ENCODE data around the gene DYRK3. TPM values are rescaled to one million over a fixed set of nuclear protein-coding genes. Genes with fewer than 3 reads are reported as not detected.
"Not testable (repeated sequence)": the region's sequence is repeated elsewhere in the genome, so short reads cannot be mapped to it uniquely, and the experiment has no call there.

The DYRK3 gene
- total RNA-seq, 1 experiment from 2014 or later: 20.2 TPM

DNA sequence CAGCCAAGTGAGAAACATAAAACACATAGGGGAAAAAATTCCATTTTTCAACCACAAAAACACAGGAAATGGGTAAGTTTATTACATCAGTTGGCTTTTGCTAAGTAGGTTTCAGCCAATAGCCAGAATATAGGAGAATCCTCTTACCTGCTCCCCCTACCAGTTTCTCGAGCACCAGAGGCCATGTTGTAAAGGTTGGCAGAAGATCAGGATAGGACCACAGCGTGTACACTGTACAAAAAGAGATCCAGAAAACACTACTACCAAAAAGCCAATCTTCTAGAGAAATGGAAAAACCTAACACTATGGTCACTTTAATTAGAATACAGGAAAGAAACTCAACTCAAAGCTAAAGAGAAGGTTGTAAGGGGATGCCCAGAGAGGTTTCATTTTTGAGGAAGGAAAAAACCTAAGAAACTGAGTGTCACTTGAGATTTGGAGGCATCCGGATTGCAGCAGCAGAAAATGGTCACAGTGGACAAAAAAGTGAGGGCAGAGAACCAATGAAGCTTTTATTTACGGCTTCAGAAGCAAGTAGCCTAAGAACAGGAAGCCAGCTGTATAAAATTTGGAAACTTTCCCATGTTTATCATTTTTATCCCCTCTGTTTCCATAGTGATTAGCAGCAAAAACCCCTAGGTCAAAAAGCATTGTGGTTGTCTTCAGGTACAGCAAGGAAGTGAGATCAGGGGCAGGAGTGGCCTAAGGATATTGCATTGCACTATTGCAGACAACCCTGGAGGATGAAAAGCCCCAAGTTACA, 25.9 kb upstream of the DYRK3 start:
- Histone ChIP-seq H3K36me3 (peaks cover 50% of the 10 kb centered on the region), H3K27me3 (no peaks in the 10 kb centered on the region), H3K4me3 (no peak overlapping the region), H3K9me3 (no peaks in the 10 kb centered on the region)
- no peak for DNase-seq

GRCh38 chr1:206612129-206612876, 23.0 kb upstream of the DYRK3 start, which contains the start of gene EIF2D:
TSS of gene EIF2D (minus strand) at chr1:206612465. CDS start at chr1:206612342, 123 bp downstream.
- H3K4me3 ChIP-seq: peak within 1 kb of the TSS; percentile 89
- no peaks in the 10 kb centered on the region for H3K9me3 ChIP-seq
- no peaks in the 10 kb centered on the region for H3K27me3 ChIP-seq
- DNase-seq: peak; percentile 92
- H3K36me3 ChIP-seq: peaks cover 26% of the 10 kb centered on the region

DNA sequence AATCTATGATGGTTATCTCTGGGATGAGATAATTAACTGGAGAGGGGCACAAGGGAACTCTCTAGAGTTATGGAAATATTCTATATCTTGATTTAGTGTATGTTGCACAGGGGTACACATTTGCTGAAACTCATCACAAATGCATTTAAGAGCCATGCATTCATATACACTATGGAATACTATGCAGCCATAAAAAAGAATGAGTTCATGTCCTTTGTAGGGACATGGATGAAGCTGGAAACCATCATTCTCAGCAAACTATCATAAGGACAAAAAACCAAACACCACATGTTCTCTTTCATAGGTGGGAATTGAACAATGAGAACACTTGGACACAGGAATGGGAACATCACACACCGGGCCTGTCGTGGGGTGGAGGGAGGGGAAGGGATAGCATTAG, 8.9 kb upstream of the DYRK3 start:
- not testable (repeated sequence) for H3K9me3 ChIP-seq

GRCh38 chr1:206628916-206629315, 6.4 kb upstream of the DYRK3 start:
- Histone ChIP-seq H3K36me3 (no peaks in the 10 kb centered on the region), H3K4me3 (no peak overlapping the region), H3K9me3 (no peaks in the 10 kb centered on the region), H3K27me3 (no peaks in the 10 kb centered on the region; the same call in 1 of the 2 replicates)
- DNase-seq: no peak

More for the DNA sequence above, 8.9 kb upstream of the DYRK3 start:
- H3K4me3 ChIP-seq, DNase-seq, H3K36me3 ChIP-seq, H3K27me3 ChIP-seq: not testable (repeated sequence)

- H3K36me3 ChIP-seq: no peaks in the 10 kb centered on the region; the same call in 1 of the 2 replicates
- H3K9me3 ChIP-seq: no peaks in the 10 kb centered on the region
- DNase-seq: peak; percentile 73
- H3K27me3 ChIP-seq: no peaks in the 10 kb centered on the region
- H3K4me3 ChIP-seq: no peak overlapping the region
Observed at GRCh38 chr1:206631085-206631509, 4.2 kb upstream of the DYRK3 start.

- Histone ChIP-seq H3K27me3 (no peaks in the 10 kb centered on the region), H3K4me3 (no peak overlapping the region; the same call in 1 of the 2 replicates), H3K36me3 (peaks cover 3% of the 10 kb centered on the region; the same call in 1 of the 2 replicates), H3K9me3 (no peaks in the 10 kb centered on the region)
- DNase-seq: peak; percentile 65
Observed at GRCh38 chr1:206633708-206634121, 1.6 kb upstream of the DYRK3 start.

DNA sequence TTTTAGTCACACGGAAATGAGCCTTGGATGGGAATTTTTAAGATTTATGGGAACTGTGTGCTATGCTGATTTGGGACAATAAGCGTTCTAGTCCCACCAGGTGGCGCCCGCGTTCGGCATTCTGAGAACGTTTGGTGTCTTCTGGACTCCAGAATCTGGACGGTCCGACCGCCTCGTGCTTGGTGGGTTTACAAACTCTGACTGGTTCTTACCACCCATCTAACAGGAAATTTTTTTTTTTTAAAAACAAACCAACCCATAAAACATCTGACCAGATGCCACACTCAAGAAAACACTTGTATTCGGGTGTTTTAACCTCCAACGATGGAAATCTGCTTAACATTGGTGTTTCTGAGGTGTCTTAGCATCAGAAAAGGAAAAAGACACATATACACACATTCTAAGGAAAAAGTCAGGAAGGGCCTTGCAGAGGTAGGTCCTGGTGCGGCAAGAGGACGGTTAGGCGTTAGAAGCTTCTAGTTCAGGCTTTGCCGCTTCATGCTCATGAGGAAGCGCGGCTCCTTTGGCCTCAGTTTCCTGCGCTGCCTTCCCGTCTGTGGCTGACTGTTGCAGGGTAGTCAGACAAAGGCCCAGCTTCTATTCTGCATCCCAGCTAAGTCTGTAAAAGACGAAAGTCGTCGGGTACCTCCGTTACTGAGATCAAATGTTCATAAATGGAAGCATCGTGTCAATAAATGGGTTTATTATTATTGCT, 814 bp upstream of the DYRK3 start:
- Histone ChIP-seq H3K4me3 (peak overlapping the region; percentile 87), H3K9me3 (no peaks in the 10 kb centered on the region), H3K36me3 (peaks cover 3% of the 10 kb centered on the region; the same call in 1 of the 2 replicates), H3K27me3 (no peaks in the 10 kb centered on the region)
- peak; percentile 90 for DNase-seq

- DNase-seq: no peak
Observed at GRCh38 chr1:206635978-206636345, 626 bp downstream of the DYRK3 start.

GRCh38 chr1:206636671-206637070, 1.3 kb downstream of the DYRK3 start:
- H3K4me3 ChIP-seq: peak overlapping the region; percentile 87
- no peaks in the 10 kb centered on the region for H3K27me3 ChIP-seq
- H3K9me3 ChIP-seq: no peaks in the 10 kb centered on the region
- DNase-seq: no peak
- H3K36me3 ChIP-seq: peaks cover 12% of the 10 kb centered on the region

More at GRCh38 chr1:206635978-206636345, 626 bp downstream of the DYRK3 start:
- H3K9me3 ChIP-seq: no peaks in the 10 kb centered on the region
- H3K36me3 ChIP-seq: peaks cover 7% of the 10 kb centered on the region
- H3K4me3 ChIP-seq: peak overlapping the region; percentile 87
- H3K27me3 ChIP-seq: no peaks in the 10 kb centered on the region

DNA sequence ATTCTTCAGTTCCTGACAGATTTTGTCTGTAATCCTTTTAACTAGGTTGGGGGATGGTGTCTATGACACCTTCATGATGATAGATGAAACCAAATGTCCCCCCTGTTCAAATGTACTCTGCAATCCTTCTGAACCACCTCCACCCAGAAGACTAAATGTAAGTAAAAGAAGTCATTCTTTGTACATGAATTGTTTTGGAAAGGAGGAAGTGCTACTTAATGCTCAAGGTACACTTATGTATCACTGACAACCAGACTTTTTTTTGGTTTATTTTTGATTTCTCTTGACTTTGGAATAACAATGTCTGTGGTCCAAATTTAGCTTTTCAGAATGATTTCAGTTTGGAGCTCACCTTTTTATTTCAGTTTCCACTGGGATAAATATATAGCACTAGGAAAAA, 2.3 kb downstream of the DYRK3 start:
- H3K4me3 ChIP-seq: no peak overlapping the region

GRCh38 chr1:206642074-206642473, 6.7 kb downstream of the DYRK3 start:
- H3K9me3 ChIP-seq, H3K4me3 ChIP-seq, H3K27me3 ChIP-seq, DNase-seq: not testable (repeated sequence)
- peaks cover 24% of the 10 kb centered on the region for H3K36me3 ChIP-seq

More for the DNA sequence above, 2.3 kb downstream of the DYRK3 start:
- Histone ChIP-seq H3K27me3 (no peaks in the 10 kb centered on the region), H3K36me3 (peaks cover 16% of the 10 kb centered on the region), H3K9me3 (no peaks in the 10 kb centered on the region)
- DNase-seq: no peak

DNA sequence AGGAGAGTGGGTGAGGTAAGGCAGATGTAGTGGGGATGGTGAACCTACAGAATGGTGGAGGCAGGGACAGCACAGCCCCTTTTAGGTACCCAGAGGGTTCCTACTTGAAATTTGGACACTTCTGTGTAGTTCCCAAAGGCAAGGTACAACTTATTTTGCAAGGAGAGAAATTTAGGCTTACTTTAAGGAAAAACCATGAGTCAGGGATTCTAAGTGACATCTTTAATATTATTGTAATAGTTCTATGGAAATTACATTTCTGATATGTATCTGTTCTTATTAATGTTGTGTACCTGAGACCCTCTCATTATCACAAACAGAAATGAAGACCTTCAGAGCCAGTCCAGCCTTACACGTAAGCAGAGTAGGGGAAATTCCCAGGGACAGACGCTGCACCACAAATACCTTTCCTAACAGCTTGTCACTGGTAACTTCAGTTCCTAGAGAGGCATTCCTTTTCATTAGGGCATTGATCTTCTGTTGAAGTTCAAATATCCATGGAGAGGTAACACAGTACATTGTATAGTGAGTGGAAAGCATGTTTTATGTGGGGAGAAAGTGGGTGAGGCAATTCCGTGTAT, 7.9 kb downstream of the DYRK3 start:
- Histone ChIP-seq H3K36me3 (peaks cover 35% of the 10 kb centered on the region), H3K27me3 (no peaks in the 10 kb centered on the region), H3K4me3 (no peak overlapping the region), H3K9me3 (no peaks in the 10 kb centered on the region)
- no peak for DNase-seq

DNA sequence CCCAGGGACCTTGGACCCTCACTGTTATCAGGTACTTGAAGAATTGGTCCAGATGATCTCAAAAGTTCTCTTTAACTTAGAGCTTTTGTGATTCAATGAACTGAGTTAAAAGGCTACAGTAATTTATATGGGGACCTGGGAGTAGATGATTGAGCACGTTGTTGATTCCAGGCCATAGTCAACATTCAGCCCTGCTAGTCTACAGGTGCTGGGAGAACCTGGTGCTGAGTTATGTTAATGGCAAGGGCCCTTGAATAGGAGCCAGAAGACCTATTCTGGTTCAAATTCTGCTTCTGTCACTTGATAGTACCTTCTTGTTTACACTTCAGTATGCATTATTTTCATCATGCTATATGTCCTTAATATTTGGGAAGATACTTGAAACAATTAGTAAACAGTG, 11.2 kb downstream of the DYRK3 start:
- Histone ChIP-seq H3K4me3 (no peak overlapping the region), H3K27me3 (no peaks in the 10 kb centered on the region), H3K36me3 (peaks cover 41% of the 10 kb centered on the region), H3K9me3 (no peaks in the 10 kb centered on the region)
- no peak for DNase-seq

GRCh38 chr1:206647224-206647623, 11.9 kb downstream of the DYRK3 start:
- no peak for DNase-seq
- no peaks in the 10 kb centered on the region for H3K9me3 ChIP-seq
- H3K4me3 ChIP-seq: no peak overlapping the region
- peaks cover 37% of the 10 kb centered on the region for H3K36me3 ChIP-seq
- no peaks in the 10 kb centered on the region for H3K27me3 ChIP-seq

DNA sequence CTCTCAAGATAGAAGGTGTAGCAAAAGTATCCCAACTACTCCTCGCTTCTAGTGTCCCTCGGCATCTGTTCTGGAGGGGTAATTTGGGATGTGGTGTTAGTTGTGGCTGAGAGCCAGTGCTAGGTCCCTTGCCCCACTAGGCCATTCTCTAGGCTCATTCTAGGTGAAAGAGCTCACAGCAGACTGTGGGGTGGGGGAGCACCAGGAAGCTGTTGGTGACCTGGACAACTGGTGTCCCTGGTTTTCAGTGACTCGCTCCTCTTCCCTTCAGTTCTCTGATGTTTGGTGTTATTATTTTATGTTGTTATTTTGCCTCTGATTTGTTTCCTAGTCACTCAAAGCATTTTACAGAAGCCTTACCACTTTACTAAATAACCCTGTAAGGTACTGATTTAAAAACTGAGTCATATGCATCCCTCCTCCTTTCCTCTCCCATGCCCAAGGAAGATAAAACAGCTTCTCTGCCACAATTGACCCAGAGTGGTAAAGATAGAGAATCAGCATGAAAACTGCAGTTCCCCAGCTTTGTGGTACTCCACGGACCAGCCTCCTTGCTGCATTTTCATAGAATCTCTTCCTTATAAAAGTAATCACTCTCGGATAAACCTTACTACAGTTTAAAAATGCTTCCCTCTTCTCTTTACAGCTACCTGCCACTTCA, 14.1 kb downstream of the DYRK3 start:
- Histone ChIP-seq H3K36me3 (peaks cover 31% of the 10 kb centered on the region), H3K4me3 (no peak overlapping the region), H3K9me3 (no peaks in the 10 kb centered on the region), H3K27me3 (no peaks in the 10 kb centered on the region)
- DNase-seq: no peak

DNA sequence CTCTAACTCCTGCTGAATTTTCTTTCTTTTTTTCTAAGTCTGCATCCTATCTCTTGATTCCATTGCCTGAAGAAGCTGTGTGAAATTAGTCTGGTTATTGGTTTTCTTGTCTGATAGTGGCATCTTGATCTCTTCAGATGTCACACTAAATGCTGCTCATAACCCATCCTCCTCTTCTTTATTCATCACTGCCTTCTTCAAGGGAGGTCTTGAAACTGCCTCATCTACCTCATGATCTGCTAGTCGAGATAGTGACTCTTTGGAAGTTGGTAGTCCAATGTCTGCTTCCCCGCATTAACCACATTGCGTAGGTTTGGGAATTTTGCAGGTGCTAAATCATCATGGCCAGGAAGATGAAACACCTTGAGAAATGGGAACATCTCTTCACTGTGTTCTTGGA, 15.7 kb downstream of the DYRK3 start:
- no peaks in the 10 kb centered on the region for H3K27me3 ChIP-seq
- no peak overlapping the region for H3K4me3 ChIP-seq
- DNase-seq: no peak
- H3K9me3 ChIP-seq: no peaks in the 10 kb centered on the region
- H3K36me3 ChIP-seq: peaks cover 31% of the 10 kb centered on the region

All from MG63 (cell line).